ENCODE data around the gene TRAPPC3L. TPM values are rescaled to one million over a fixed set of nuclear protein-coding genes. Genes with fewer than 3 reads are reported as not detected.

Gene TRAPPC3L
- total RNA-seq (not detected), polyA plus RNA-seq (under 1 TPM; 0.03 to 0.16 (median 0.06) TPM)
- long read RNA-seq, donor 1 = 0 reads
- long read RNA-seq, donor 2 = 0 reads

DNA sequence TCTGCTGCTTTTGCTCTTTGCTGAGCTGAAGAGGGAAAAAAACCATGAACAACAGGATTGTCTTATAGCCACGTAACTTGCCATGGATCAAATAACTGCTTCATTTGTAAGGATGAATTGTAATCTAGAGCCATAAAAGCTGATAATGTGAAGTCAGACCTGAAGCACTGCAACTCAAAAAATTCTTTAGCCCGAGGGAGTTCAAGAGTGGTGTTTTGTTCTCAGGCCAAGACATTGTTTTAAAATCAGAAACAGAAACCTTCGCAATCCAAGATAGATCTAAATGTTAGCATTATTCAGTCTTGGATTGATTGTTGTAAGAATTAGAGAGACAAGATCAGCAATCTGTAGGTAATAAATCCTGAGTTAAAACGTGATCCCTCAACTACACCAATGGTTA is at the start of gene TRAPPC3L:
TSS of gene TRAPPC3L (minus strand) at position 34 of the 400 bp plus-strand sequence. CDS start 170 bp downstream, outside the sequence.
- H3K36me3 ChIP-seq (ENCODE audit: insufficient read depth in 1 of 2, low read depth in 1 of 2) = no peaks in the 10 kb centered on the region
- H3K27me3 ChIP-seq (ENCODE audit: insufficient read depth in 3 of 3, low read length in 2 of 3) = no peaks in the 10 kb centered on the region
- H3K4me3 ChIP-seq = no peak within 1 kb of the TSS
- no peaks in the 10 kb centered on the region for H3K9me3 ChIP-seq
- no peak for ATAC-seq
- 42 to 54% (median 45%) methylated on average over 4 of the region's 4 CpGs for WGBS, 3 donors
- no peak for DNase-seq
- H3K27ac ChIP-seq = no peak within 1 kb of the TSS
- H3K4me1 ChIP-seq = no peaks in the 10 kb centered on the region
- intact Hi-C loops (cut with DNase I) = no loop called here
- TF ChIP-seq, protein P1, sequence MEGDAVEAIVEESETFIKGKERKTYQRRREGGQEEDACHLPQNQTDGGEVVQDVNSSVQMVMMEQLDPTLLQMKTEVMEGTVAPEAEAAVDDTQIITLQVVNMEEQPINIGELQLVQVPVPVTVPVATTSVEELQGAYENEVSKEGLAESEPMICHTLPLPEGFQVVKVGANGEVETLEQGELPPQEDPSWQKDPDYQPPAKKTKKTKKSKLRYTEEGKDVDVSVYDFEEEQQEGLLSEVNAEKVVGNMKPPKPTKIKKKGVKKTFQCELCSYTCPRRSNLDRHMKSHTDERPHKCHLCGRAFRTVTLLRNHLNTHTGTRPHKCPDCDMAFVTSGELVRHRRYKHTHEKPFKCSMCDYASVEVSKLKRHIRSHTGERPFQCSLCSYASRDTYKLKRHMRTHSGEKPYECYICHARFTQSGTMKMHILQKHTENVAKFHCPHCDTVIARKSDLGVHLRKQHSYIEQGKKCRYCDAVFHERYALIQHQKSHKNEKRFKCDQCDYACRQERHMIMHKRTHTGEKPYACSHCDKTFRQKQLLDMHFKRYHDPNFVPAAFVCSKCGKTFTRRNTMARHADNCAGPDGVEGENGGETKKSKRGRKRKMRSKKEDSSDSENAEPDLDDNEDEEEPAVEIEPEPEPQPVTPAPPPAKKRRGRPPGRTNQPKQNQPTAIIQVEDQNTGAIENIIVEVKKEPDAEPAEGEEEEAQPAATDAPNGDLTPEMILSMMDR (IDR thresholded peaks at IDR 0.05) = no peak

DNA sequence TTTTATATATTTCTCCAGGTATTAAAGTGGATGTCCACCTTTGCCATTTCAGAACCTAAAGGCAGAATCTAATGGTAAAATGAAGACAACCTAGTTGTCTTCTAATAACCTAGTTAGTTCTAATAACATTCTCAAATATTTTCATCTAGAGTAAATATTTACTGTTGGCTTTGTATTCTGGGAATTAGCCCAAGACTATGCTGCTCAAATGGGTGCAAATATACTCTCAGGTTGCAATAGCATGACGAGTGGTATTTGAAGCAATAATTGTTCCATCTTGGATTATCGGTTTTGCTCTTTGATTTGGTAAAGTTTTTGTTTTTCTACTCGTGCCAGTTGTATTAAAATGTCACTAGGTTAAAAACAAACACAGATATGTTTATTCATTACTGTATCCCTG is 49.8 kb upstream of the TRAPPC3L start:
- H3K27ac ChIP-seq = no peak overlapping the region
- DNase-seq (no peak), ATAC-seq (no peak)
- 91 to 94% (median 93%) methylated on average over 3 of the region's 3 CpGs for WGBS, 3 donors
- H3K36me3 ChIP-seq (ENCODE audit: insufficient read depth in 1 of 2, low read depth in 1 of 2) = peaks cover 16 to 86% of the 10 kb centered on the region in 2 donors
- H3K27me3 ChIP-seq (ENCODE audit: insufficient read depth in 3 of 3, low read length in 2 of 3) = no peaks in the 10 kb centered on the region
- intact Hi-C loops (cut with DNase I) = no loop called here
- TF ChIP-seq, protein P1 (IDR thresholded peaks at IDR 0.05) = no peak
- H3K4me3 ChIP-seq = no peak overlapping the region
- H3K4me1 ChIP-seq = no peaks in the 10 kb centered on the region
- H3K9me3 ChIP-seq = no peaks in the 10 kb centered on the region

DNA sequence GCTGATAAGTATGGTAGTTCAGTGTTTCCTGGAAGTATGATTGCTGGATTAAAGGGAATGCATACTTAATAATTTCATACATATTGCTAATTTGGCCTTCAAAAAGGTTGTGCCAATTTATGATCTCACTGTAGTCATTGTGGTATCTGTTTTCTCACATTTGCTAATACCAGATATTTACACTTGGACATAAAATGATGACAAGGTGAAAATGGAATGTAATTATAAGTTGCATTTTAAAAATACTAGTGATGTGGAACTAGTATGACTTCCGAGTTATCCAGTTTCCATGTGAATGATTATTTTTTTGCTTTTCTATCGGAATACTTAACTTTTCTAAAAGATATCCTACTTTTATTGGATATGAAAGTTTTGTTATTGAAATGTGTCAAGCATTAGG is 41.3 kb upstream of the TRAPPC3L start:
- WGBS, 3 donors = 95 to 99% (median 98%) methylated on average over 2 of the region's 2 CpGs
- Histone ChIP-seq H3K4me1 (no peaks in the 10 kb centered on the region), H3K9me3 (no peaks in the 10 kb centered on the region), H3K36me3 (ENCODE audit: insufficient read depth in 1 of 2, low read depth in 1 of 2) (peaks cover 3 to 81% of the 10 kb centered on the region in 2 donors), H3K27me3 (ENCODE audit: insufficient read depth in 3 of 3, low read length in 2 of 3) (no peaks in the 10 kb centered on the region), H3K4me3 (no peak overlapping the region), H3K27ac (no peak overlapping the region)
- ATAC-seq = no peak
- DNase-seq = no peak
- TF ChIP-seq, protein P1 (IDR thresholded peaks at IDR 0.05) = no peak
- intact Hi-C loops (cut with DNase I) = no loop called here

DNA sequence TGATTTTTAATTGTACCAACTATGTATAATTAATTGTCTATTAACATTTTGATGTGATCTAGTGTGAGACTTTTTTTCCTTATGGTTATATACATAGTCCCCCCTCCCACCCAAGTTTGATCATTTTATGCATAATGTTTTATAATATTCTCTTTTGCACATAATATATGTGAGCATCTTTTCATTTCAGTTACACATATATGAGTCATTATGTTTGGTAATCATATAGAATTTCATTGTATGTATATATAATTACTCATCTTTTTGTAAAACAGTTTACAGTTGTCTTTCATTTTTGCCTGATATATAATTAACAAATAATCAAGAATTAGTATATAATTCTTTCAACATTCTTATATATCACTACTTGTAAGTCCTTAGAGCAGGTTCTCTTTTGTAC is 40.8 kb upstream of the TRAPPC3L start:
- H3K9me3 ChIP-seq = no peaks in the 10 kb centered on the region
- peaks cover 0 to 81% of the 10 kb centered on the region in 2 donors for H3K36me3 ChIP-seq (ENCODE audit: insufficient read depth in 1 of 2, low read depth in 1 of 2)
- no peaks in the 10 kb centered on the region for H3K27me3 ChIP-seq (ENCODE audit: insufficient read depth in 3 of 3, low read length in 2 of 3)
- H3K4me3 ChIP-seq = no peak overlapping the region
- DNase-seq (no peak), ATAC-seq (no peak)
- no peak overlapping the region for H3K27ac ChIP-seq
- TF ChIP-seq, protein P1 (IDR thresholded peaks at IDR 0.05) = no peak
- H3K4me1 ChIP-seq = no peaks in the 10 kb centered on the region
- intact Hi-C loops (cut with DNase I) = no loop called here

DNA sequence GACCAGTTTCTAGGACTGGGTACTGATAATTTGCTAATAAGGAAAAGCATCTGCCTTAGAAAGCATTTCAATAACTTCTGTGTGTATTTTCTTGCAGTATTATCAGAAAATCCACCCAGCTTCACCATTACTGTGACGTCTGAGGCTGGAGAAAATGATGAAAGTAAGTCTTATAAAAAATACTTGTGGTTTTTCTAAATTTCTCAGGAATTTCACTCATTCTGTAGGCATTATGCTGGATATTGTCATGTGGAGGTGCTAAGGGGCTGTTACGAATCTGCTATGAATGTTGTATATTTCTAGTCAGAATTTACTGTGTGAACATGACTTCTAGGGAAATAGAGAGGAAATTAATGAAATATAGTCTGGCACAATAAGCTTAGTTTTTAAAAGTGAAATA is 34.7 kb upstream of the TRAPPC3L start:
- Histone ChIP-seq H3K4me3 (no peak overlapping the region), H3K36me3 (ENCODE audit: insufficient read depth in 1 of 2, low read depth in 1 of 2) (peaks cover 4 to 68% of the 10 kb centered on the region in 2 donors), H3K27ac (no peak overlapping the region), H3K27me3 (ENCODE audit: insufficient read depth in 3 of 3, low read length in 2 of 3) (no peaks in the 10 kb centered on the region), H3K4me1 (peaks cover 6% of the 10 kb centered on the region), H3K9me3 (no peaks in the 10 kb centered on the region)
- DNase-seq (no peak), ATAC-seq (no peak)
- intact Hi-C loops (cut with DNase I) = no loop called here
- TF ChIP-seq, protein P1 (IDR thresholded peaks at IDR 0.05) = no peak
- 78 to 90% (median 78%) methylated on average over 2 of the region's 2 CpGs for WGBS, 3 donors
